Spinal cord (tissue), 10 donors: ENCODE results near the gene NAXD. TPM values are rescaled to one million over a fixed set of nuclear protein-coding genes. Genes with fewer than 3 reads are reported as not detected.

Source experiments
- DNase-seq, 6 donors: peaks; one replicate each; pipeline versions ENCODE4 v3.0.0 to v3.0.0-alpha.2; 2013 to 2015; ENCODE audit warnings: low spot score in 6 of 6, low read depth in 4 of 6
- H3K27ac ChIP-seq: one replicate; pipeline ENCODE4 v1.5.1; 2013; ENCODE audit warnings: low read depth, low read length, control low read depth
- H3K27me3 ChIP-seq: one replicate; pipeline ENCODE4 v1.6.1; 2013; ENCODE audit warnings: low read length; ENCODE audit not compliant: control insufficient read depth, insufficient read depth
- H3K36me3 ChIP-seq: one replicate; pipeline ENCODE4 v1.6.1; 2013; ENCODE audit warnings: low read length; ENCODE audit not compliant: control insufficient read depth, insufficient read depth
- H3K4me1 ChIP-seq: one replicate; pipeline ENCODE4 v1.6.1; 2013; ENCODE audit warnings: low read length; ENCODE audit not compliant: control insufficient read depth, insufficient read depth
- H3K4me3 ChIP-seq: one replicate; pipeline ENCODE4 v1.5.1; 2013; ENCODE audit warnings: low read depth, low read length, control low read depth
- H3K9me3 ChIP-seq: one replicate; pipeline ENCODE4 v1.6.1; 2013; ENCODE audit warnings: low read length; ENCODE audit not compliant: control insufficient read depth, insufficient read depth
- WGBS: methylation state at CpG from one replicate; pipeline ENCODE4 v1.1.5; 2013; ENCODE audit warnings: missing lambda C conversion rate; ENCODE audit not compliant: insufficient coverage; 5-methylcytosine and 5-hydroxymethylcytosine counted together
- polyA plus RNA-seq, 2 donors: library from polyadenylated mRNA; unstranded; fragments of 120-200 nt; gene quantifications; one replicate each; pipeline ENCODE4 v1.2.1, GENCODE V29; 2013; ENCODE audit not compliant: insufficient read length in 2 of 2
- total RNA-seq, 2 donors: library from RNA; depleted of rRNA in 1 of 2; stranded (reverse); fragments of 120-200 nt in 1 of 2; fragments of >200 nt in 1 of 2; gene quantifications; one replicate each; pipeline versions ENCODE4 v1.2.3 to v1.2.4, GENCODE V29; 2013 to 2014
- donor health status: healthy.

Gene NAXD
- total and polyA plus RNA-seq, 4 donors, result 28.1 to 64.9 (median 46.9) TPM

GRCh38 chr13:110683921-110684320, 68.6 kb downstream of the NAXD start:
- H3K27me3 ChIP-seq, result no peaks in the 10 kb centered on the region
- no peak overlapping the region for H3K4me3 ChIP-seq
- DNase-seq, result no peak
- H3K36me3 ChIP-seq, result peaks cover 66% of the 10 kb centered on the region
- 92% methylated on average over 4 of the region's 5 CpGs for WGBS
- H3K27ac ChIP-seq, result no peak overlapping the region
- peaks cover 10% of the 10 kb centered on the region for H3K4me1 ChIP-seq
- no peaks in the 10 kb centered on the region for H3K9me3 ChIP-seq

GRCh38 chr13:110684388-110685056, 69.2 kb downstream of the NAXD start:
- WGBS, result 88% methylated on average over 6 of the region's 8 CpGs
- Histone ChIP-seq H3K36me3 (peaks cover 66% of the 10 kb centered on the region), H3K9me3 (no peaks in the 10 kb centered on the region), H3K4me3 (no peak overlapping the region), H3K27ac (no peak overlapping the region), H3K27me3 (no peaks in the 10 kb centered on the region), H3K4me1 (peaks cover 10% of the 10 kb centered on the region)
- DNase-seq, result no peak

DNA sequence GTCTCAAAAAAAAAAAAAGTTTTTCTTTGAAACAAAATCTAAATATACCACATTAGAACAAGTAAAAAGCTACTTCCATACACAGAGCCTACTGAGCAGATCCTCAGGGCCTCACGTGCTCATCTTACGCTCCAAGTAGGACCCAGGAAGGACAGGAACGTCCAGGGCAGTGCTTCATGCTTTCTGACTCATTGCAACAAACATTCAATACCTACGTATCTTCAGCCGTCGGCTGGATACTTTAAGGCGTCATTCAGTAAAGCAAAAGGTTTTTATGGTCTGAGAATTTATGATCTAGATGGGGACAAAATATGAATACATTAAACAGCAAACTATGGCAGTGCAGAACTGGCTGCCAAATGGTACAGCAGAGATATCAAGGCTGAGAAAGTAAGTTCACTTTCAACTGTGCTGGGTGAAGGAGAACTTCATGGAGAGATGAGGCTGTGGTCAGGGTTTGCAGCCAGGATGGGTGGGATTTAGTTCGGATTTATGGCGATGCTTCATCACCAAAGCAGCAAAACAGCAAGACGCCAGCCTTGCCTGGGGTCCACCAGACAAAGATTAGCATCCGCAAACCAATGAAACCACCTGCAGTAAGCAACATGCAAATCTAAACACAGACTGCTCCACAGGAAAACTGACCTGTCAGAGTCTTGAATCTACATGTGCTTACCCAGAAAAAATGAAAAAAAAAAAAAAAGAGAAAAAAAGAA, 70.1 kb downstream of the NAXD start:
- Histone ChIP-seq H3K36me3 (peaks cover 60% of the 10 kb centered on the region), H3K27me3 (no peaks in the 10 kb centered on the region), H3K4me3 (no peak overlapping the region), H3K9me3 (no peaks in the 10 kb centered on the region), H3K27ac (no peak overlapping the region), H3K4me1 (peaks cover 10% of the 10 kb centered on the region)
- DNase-seq, result no peak
- 74% methylated on average over 4 of the region's 11 CpGs for WGBS

GRCh38 chr13:110687736-110688135, 72.4 kb downstream of the NAXD start:
- no peak overlapping the region for H3K27ac ChIP-seq
- H3K36me3 ChIP-seq, result peaks cover 54% of the 10 kb centered on the region
- no peaks in the 10 kb centered on the region for H3K27me3 ChIP-seq
- over 99% methylated on average over 14 of the region's 16 CpGs for WGBS
- no peak overlapping the region for H3K4me3 ChIP-seq
- H3K4me1 ChIP-seq, result peaks cover 10% of the 10 kb centered on the region
- DNase-seq, result no peak
- H3K9me3 ChIP-seq, result no peaks in the 10 kb centered on the region

- H3K4me3 ChIP-seq, result no peak overlapping the region
- H3K36me3 ChIP-seq, result peaks cover 54% of the 10 kb centered on the region
- WGBS, result 85% methylated on average over 8 of the region's 9 CpGs
- no peaks in the 10 kb centered on the region for H3K9me3 ChIP-seq
- no peaks in the 10 kb centered on the region for H3K27me3 ChIP-seq
- no peak for DNase-seq
- H3K4me1 ChIP-seq, result peaks cover 5% of the 10 kb centered on the region
- H3K27ac ChIP-seq, result no peak overlapping the region
These were observed 73.7 kb downstream of the NAXD start for GRCh38 chr13:110689041-110689440.

Other genes with a start within 250 kb of the NAXD start
- 1 to 10 TPM; 7.4 to 8.3 TPM for gene RAB20, start 53.8 kb upstream of the NAXD start, total RNA-seq
- 1 to 10 TPM; 2.6 to 3.3 TPM for gene RAB20, start 53.8 kb upstream of the NAXD start, polyA plus RNA-seq
- 10 to 100 TPM; 47.7 to 57.5 TPM for gene CARS2, start 90.6 kb downstream of the NAXD start, total RNA-seq
- 10 to 100 TPM; 51.0 to 65.0 TPM for gene CARS2, start 90.6 kb downstream of the NAXD start, polyA plus RNA-seq
- gene ING1, start 98.2 kb downstream of the NAXD start, total RNA-seq, result 10 to 100 TPM; 13.5 to 14.8 TPM
- 10 to 100 TPM; 20.9 to 24.4 TPM for gene ING1, start 98.2 kb downstream of the NAXD start, polyA plus RNA-seq